ENCODE measurements around the gene S100Z. TPM values are rescaled to one million over a fixed set of nuclear protein-coding genes. Genes with fewer than 3 reads are reported as not detected.

The S100Z gene
- 10 to 100 TPM in 1 of 4 donors, not detected in 3; 11.6 TPM for total RNA-seq

GRCh38 chr5:76849419-76850291, at the start of gene S100Z:
S100Z (plus strand) TSS chr5:76850014; CDS start chr5:76875360, 25,346 bp downstream.
- peak in 1 of 3 donors; percentile 48 for DNase-seq
- no peaks in the 10 kb centered on the region for H3K36me3 ChIP-seq
- peak within 1 kb of the TSS in 2 of 4 donors; percentile 11 to 14 for H3K27ac ChIP-seq
- TF ChIP-seq CTCF (IDR thresholded peaks at IDR 0.05) (no peak), POLR2A (IDR thresholded peaks at IDR 0.05) (no peak)
- H3K4me3 ChIP-seq: no peak within 1 kb of the TSS
- peaks cover 0 to 11% (median 0%) of the 10 kb centered on the region in 4 donors for H3K4me1 ChIP-seq
- no peaks in the 10 kb centered on the region for H3K27me3 ChIP-seq
- no peaks in the 10 kb centered on the region for H3K9me3 ChIP-seq

DNA sequence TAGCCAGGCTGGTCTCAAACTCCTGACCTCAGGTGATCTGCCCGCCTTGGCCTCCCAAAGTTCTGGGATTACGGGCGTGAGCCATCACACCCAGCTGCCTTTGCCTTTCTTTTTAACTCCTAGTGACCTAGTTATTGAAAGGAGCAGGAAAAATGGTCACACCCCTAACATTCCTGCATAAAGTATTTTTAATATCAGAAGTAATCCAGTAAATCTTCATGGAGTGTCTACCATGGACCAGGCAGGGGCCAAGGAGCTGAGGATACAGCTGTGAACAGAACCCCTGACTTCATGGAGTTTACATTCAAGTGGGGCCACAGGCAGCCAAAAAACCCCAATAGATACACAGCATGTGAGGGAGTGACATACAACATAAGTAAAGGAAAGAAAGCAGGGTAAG, 49.2 kb upstream of the S100Z start:
- no peaks in the 10 kb centered on the region for H3K36me3 ChIP-seq
- H3K9me3 ChIP-seq: no peaks in the 10 kb centered on the region
- no peaks in the 10 kb centered on the region for H3K27me3 ChIP-seq
- no peak for DNase-seq
- H3K27ac ChIP-seq: no peak overlapping the region
- H3K4me3 ChIP-seq: no peak overlapping the region
- no peaks in the 10 kb centered on the region for H3K4me1 ChIP-seq
- TF ChIP-seq CTCF (IDR thresholded peaks at IDR 0.05) (no peak), POLR2A (IDR thresholded peaks at IDR 0.05) (no peak)

DNA sequence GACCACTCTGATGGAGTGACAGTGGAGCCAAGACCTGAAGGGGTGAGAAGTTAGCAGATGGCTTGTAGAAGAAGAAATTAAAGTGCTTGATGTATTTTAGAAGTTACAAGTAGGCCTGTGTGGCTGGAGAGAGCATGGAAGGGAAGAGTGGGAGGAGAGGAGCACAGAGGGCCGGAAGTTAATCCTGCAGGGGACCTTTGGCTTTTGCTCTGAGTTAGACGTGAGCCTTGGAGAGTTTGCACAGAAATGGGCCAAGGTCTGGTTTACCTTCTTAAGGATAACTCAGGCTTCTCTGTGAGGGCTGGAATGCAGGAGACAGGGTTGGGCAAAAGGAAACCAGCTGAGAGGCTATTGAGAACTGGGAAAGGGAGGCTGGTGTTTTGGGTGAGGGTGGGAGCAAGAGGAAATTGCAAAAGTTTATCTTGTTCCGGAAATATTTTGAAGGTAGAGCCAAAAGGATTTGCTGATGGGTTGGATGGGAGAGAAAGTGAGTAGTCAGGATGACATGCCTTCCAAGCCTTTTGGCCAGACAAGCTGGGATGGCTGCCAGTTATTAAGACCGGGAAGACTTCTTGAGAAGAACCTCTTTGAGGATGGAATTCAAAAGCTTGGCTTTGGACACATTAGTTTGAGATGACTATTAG, 48.5 kb upstream of the S100Z start:
- H3K36me3 ChIP-seq: no peaks in the 10 kb centered on the region
- no peak overlapping the region for H3K4me3 ChIP-seq
- TF ChIP-seq POLR2A (IDR thresholded peaks at IDR 0.05) (no peak), CTCF (IDR thresholded peaks at IDR 0.05) (no peak)
- no peaks in the 10 kb centered on the region for H3K9me3 ChIP-seq
- no peak for DNase-seq
- no peaks in the 10 kb centered on the region for H3K4me1 ChIP-seq
- H3K27me3 ChIP-seq: no peaks in the 10 kb centered on the region
- H3K27ac ChIP-seq: no peak overlapping the region

DNA sequence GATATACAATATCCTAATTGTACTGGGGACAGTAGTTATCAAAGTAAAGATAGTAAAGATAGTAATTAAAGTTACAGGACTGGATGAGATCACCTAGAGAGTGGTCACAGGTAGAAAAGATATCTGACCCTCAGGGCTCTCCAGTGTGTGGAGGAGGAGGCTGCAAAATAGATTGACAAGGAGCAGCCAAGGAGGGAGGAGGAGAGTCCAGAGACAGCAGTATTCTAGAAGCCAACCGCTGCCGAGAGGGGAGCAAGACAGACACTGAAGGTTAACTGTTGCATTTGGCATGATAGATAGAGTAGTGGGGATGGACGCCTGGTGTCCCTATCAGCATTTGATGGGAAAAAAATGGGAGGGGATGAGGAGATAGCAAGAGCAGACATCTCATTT, 48.0 kb upstream of the S100Z start:
- H3K27me3 ChIP-seq: no peaks in the 10 kb centered on the region
- H3K4me1 ChIP-seq: no peaks in the 10 kb centered on the region
- no peak overlapping the region for H3K27ac ChIP-seq
- no peak for TF ChIP-seq CTCF (IDR thresholded peaks at IDR 0.05)
- no peak for TF ChIP-seq POLR2A (IDR thresholded peaks at IDR 0.05)
- H3K36me3 ChIP-seq: no peaks in the 10 kb centered on the region
- no peaks in the 10 kb centered on the region for H3K9me3 ChIP-seq
- DNase-seq: no peak
- no peak overlapping the region for H3K4me3 ChIP-seq

GRCh38 chr5:76804266-76804665, 45.5 kb upstream of the S100Z start:
- DNase-seq: no peak

More at GRCh38 chr5:76804266-76804665, 45.5 kb upstream of the S100Z start:
- no peaks in the 10 kb centered on the region for H3K9me3 ChIP-seq
- no peak overlapping the region for H3K4me3 ChIP-seq
- no peaks in the 10 kb centered on the region for H3K36me3 ChIP-seq
- H3K27ac ChIP-seq: no peak overlapping the region
- H3K4me1 ChIP-seq: no peaks in the 10 kb centered on the region
- no peaks in the 10 kb centered on the region for H3K27me3 ChIP-seq
- TF ChIP-seq POLR2A (IDR thresholded peaks at IDR 0.05) (no peak), CTCF (IDR thresholded peaks at IDR 0.05) (no peak)
